ENCODE results near the gene LGI1. TPM values are rescaled to one million over a fixed set of nuclear protein-coding genes. Genes with fewer than 3 reads are reported as not detected.
"Not testable (repeated sequence)": the region's sequence is repeated elsewhere in the genome, so short reads cannot be mapped to it uniquely, and the experiment has no call there.

The LGI1 gene
- total RNA-seq, 1 experiment from 2014 or later, result not detected

GRCh38 chr10:93806903-93807302 is 49.2 kb downstream of the LGI1 start:
- DNase-seq (ENCODE audit: low read depth), result no peak

- DNase-seq (ENCODE audit: low read depth), result no peak
Observed at GRCh38 chr10:93807371-93807770, 49.6 kb downstream of the LGI1 start.

DNA sequence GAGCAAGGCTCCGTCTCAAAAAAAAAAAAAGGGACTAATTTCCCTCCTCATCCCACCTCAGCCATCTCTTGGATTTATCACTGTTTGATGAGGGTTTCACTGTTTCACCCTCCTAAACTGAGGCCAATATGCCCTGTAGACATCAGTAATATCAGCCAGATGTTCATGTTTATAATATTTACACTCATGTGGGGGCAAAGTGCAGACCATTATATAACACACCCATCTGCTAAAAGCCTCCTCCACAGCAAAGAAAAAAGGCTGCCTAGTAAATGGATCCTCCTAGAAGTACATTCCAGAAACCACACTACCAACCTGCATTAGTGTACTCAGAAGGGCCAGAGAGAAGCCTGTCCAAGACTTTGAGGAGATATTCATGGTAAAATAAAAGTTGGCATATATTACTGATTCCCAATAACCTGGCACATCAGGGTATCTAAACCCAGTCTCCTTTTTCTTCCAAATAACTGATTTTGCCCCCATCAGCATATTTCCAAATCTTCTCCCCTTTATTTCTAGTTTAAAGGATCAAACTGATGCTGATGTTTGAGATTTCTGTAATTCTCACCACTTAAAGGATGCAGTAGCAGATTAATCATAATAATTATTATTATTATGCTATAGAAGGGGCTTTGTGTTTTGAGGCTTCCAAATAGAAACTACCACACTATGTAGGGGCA is 55.1 kb downstream of the LGI1 start:
- DNase-seq (ENCODE audit: low read depth), result no peak

- peak; percentile 53 for DNase-seq (ENCODE audit: low read depth)
Observed at GRCh38 chr10:93813507-93814465, 56.0 kb downstream of the LGI1 start.

GRCh38 chr10:93815304-93816096 is 57.8 kb downstream of the LGI1 start:
- peak; percentile 19 for DNase-seq (ENCODE audit: low read depth)

GRCh38 chr10:93816123-93816747 is 58.5 kb downstream of the LGI1 start:
- peak; percentile 47 for DNase-seq (ENCODE audit: low read depth)

- DNase-seq (ENCODE audit: low read depth), result no peak
Observed at GRCh38 chr10:93818086-93818485, 60.4 kb downstream of the LGI1 start.

DNA sequence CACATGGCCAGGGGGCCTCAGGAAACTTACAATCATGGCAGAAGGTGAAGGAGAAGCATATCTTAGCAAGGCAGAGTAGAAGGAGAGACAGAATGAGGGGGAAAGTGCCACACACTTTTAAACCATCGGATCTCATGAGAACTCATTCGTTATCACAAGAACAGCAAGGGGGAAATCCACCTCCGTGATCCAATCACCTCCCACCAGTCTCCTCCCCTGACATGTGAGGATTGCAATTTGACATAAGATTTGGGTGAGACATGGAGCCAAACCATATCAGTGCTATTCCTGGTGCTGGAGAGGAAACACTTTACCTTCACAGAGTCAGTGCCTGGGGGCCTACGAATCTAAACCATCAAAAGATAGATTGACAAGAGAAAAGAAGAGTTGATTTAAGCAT is 61.8 kb downstream of the LGI1 start:
- DNase-seq (ENCODE audit: low read depth), result no peak

- peak; percentile 32 for DNase-seq (ENCODE audit: low read depth)
Observed at GRCh38 chr10:93820434-93820833, 62.7 kb downstream of the LGI1 start.

DNA sequence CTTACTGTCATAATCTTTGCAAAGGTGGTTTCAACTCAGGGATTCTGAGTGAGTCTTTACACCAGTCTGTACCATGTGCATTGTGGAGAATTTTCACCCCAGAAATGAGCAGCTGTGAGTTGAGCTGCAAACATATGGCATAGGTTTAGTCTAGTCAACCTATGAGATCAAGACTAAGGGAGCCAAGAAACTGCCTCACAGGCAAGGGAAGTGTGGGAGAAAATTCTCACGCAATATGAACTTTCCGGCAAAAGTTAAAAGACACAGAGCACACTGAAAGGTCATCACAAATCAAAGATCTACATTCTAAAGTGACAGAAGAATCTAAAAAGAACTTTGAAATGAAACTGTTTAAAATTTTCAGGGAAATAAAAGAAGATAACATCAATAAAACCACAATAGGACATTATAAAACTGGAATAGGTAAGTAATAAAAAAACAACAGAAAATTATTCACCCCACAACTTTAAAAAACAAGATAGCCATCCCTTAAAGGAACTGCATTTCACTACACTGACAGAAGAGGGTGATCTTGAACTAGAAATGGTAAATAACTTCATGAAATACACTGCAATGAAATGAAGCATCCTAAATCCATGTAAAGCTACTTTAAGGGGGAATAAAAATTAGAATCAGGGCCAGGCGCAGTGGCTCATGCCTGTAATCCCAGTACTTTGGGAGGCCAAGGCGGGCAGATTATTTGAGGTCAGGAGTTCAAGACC is 63.5 kb downstream of the LGI1 start:
- DNase-seq (ENCODE audit: low read depth), result peak; percentile 39

- DNase-seq (ENCODE audit: low read depth), result no peak
Observed at GRCh38 chr10:93826355-93826754, 68.6 kb downstream of the LGI1 start.

DNA sequence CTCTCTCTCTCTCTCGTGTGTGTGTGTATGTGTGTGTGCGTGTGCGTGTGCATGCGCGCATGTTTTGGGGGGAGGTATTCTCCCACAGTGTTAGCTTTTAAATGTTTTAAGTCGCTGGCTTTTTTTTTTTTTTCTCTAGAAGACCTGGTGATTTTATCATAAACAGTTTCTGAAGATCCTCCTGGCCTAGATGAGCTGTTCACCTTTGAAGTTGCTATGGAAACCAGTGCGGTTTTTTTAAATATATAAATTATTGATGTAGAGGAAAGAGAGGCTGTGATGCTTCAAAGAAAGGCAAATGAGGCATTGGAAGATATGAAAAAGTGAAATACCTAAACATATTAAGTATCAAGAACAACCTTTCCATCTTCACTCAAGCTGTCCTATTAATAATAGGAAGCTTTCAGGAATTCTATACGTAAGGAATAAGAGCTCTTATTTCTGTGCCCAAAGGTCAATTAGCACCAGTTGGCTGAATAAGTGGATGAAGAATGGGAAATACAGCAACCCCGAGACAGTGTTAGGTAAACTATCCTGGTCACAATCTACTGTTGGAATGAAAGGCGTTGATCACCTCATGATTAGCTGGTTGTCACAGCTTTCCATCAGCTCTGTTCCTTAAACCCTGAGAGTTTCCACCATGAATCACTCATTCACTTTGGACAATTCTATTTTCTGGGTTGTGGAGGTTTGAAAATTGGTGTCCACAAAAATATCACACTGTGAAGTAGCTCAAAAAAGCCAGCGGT is 69.5 kb downstream of the LGI1 start:
- DNase-seq (ENCODE audit: low read depth), result no peak

DNA sequence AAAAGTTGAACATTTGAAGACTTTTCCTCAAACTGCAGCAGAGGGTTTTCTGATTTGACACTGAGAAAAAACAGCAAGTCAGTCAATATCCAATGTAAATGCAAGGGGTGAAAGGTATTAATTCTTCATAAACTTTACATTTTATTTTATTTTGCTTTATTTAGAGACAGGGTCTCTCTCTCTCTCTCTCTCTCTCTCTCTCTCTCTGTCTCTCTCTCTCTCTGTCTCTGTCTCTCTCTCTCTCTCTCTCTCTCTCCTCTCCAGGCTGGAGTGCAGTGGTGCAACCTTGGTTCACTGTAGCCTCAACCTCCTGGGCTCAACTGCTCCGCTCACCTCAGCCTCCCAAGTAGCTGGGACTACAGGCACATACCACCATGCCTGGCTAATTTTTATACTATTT is 73.3 kb downstream of the LGI1 start:
- DNase-seq (ENCODE audit: low read depth), result not testable (repeated sequence)

DNA sequence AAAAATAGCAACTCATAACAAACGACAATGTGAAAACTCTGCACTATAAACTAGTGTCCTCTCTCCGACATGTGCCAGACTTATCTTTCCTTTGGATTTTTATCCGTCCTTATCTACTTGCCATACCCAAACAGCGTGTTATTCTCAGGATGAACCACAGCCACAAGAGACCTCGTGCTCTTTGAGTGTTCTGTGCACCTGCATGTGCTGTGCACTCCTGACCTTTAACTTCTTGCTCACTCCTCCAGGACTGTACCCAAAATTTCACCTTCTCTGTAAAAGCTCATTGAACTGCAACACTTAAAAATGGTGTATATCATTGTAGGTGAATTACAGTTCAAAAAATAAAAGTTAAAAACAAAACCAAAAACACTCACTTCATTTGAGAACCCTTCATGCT is 78.0 kb downstream of the LGI1 start:
- DNase-seq (ENCODE audit: low read depth), result no peak

- no peak for DNase-seq (ENCODE audit: low read depth)
Observed at GRCh38 chr10:93837822-93838221, 80.1 kb downstream of the LGI1 start.

GRCh38 chr10:93838278-93838677 is 80.5 kb downstream of the LGI1 start:
- DNase-seq (ENCODE audit: low read depth), result no peak

DNA sequence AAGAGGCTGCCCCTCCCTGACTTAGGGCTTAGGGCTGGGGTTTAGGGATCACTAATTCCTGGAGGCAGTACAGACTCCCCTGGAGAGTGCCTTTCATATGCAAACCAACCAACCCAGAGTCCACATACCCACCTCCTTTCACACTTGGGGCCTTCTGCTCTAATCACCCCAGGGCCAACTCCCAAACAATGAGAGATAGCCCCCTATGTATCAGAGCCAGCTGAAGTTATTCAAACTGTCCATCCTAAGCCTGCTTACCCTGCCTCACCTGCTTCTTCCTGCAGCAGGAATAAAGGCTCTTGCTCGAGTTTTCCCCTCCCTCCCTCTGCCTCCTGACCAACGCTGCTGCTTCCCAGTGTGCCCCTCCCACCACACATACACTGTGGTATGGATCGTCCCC is 84.2 kb downstream of the LGI1 start:
- no peak for DNase-seq (ENCODE audit: low read depth)

DNA sequence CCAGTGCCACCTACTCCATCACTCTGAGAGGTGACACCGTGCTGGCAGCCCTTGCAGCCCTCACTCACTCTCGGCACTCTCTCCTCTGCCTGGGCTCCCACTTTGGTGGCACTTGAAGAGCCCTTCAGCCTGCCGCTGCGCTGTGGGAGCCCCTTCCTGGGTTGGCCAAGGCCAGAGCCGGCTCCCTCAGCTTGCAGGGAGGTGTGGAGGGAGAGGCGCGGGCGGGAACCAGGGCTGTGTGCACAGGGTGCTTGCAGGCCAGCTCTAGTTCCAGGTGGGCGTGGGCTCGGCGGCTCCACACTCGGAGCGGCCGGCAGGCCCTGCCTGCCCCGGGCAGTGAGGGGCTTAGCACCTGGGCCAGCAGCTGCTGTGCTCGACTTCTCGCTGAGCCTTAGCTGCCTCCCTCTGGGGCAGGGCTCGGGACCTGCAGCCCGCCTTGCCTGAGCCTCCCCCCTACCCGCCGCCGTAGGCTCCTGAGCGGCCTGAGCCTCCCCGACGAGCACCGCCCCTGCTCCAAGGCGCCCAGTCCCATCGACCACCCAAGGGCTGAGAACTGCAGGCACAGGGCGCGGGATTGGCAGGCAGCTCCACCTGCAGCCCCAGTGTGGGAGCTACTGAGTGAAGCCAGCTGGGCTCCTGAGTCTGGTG is 87.4 kb downstream of the LGI1 start:
- DNase-seq (ENCODE audit: low read depth), result no peak
